ENCODE results near the gene SLC38A8.

DNA sequence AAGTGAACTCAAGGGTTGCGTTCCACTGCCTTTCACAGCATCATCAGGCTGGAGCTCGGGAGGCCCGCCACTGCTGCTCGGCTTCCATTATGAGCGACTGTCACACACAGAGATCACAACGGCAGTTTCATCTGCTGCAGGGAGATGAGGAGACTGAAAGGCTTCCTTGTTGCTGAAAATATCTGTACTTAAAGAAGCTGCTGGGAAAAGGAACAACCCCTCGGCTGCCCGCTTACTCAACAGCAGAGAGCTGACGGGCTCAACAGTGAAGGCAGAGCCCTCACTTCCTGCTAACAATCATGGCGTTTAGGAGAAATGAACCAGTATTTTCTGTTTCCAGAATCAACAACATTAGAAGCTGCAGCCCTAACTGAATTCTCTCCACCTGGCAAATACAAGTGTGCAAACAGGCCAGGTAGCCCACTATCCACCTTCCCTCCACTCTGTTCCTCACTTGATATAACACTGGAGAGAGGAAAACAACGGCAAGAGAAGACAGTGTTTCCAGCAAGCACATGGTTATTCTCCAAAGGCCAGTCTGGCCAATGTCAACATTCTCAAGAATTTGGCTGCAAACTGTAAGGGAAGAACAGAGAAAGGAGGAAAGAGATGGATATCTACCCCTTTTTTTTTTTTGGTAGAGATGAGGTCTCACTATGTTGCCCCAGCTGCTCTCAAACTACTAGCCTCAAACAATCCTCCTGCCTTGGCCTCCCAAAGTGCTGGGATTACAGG, 40.4 kb upstream of the SLC38A8 start:
- TF ChIP-seq CTCF (conservative IDR thresholded peaks at IDR 0.05; ENCODE audit: low read length) = no peak
- TF ChIP-seq EZH2phosphoT487 (IDR thresholded peaks at IDR 0.05; ENCODE audit: borderline replicate concordance) = no peak
